Suprapubic skin (tissue), 4 donors: ENCODE data around the gene NOVA2. TPM values are rescaled to one million over a fixed set of nuclear protein-coding genes. Genes with fewer than 3 reads are reported as not detected.

Experiments used
- DNase-seq, 2 donors: peaks; one replicate each; pipeline ENCODE4 v3.0.0-alpha.2; 2019; ENCODE audit warnings: low spot score in 2 of 2
- H3K27ac ChIP-seq: fragments of 200-600 bp; sonication (generic); one replicate; pipeline ENCODE4 v1.5.1; 2019
- H3K27me3 ChIP-seq: fragments of 200-600 bp; sonication (generic); one replicate; pipeline ENCODE4 v1.5.1; 2019
- H3K36me3 ChIP-seq: fragments of 200-600 bp; sonication (generic); one replicate; pipeline ENCODE4 v1.5.1; 2019
- H3K4me1 ChIP-seq: fragments of 200-600 bp; sonication (generic); one replicate; pipeline ENCODE4 v1.5.1; 2019
- H3K4me3 ChIP-seq: fragments of 200-600 bp; sonication (generic); one replicate; pipeline ENCODE4 v1.5.1; 2019; ENCODE audit warnings: mild to moderate bottlenecking
- H3K9me3 ChIP-seq: fragments of 200-600 bp; sonication (generic); one replicate; pipeline ENCODE4 v1.5.1; 2019
- CTCF ChIP-seq, 2 donors: fragments of 200-600 bp in 1 of 2; fragments of 450-650 bp in 1 of 2; sonication (generic) in 1 of 2; IDR thresholded peaks; one replicate each; pipeline ENCODE4 v1.5.1; 2016 to 2019; ENCODE audit warnings: antibody characterized with exemption in 2 of 2, mild to moderate bottlenecking in 1 of 2, moderate library complexity in 1 of 2
- POLR2A ChIP-seq, 2 donors: fragments of 450-650 bp; IDR thresholded peaks; one replicate each; pipeline ENCODE4 v1.6.1; 2017; ENCODE audit warnings: antibody characterized with exemption in 2 of 2, mild to moderate bottlenecking in 2 of 2, moderate library complexity in 2 of 2
- POLR2AphosphoS5 ChIP-seq, 3 donors: sonication (generic); formaldehyde crosslinking; IDR thresholded peaks; one replicate each; pipeline ENCODE4 v1.6.1; 2017; ENCODE audit warnings: antibody characterized with exemption in 3 of 3
- WGBS: methylation state at CpG from one replicate; pipeline ENCODE4 v1.1.5; 2018; 5-methylcytosine and 5-hydroxymethylcytosine counted together
- total RNA-seq, 4 donors: library from RNA; depleted of rRNA; stranded (reverse); fragments of >200 nt; gene quantifications; one replicate each; pipeline ENCODE4 v1.1.0, GENCODE V29; 2016

Gene NOVA2
- total RNA-seq, 4 donors from 2014 or later: 0.21 to 0.97 (median 0.55) TPM

DNA sequence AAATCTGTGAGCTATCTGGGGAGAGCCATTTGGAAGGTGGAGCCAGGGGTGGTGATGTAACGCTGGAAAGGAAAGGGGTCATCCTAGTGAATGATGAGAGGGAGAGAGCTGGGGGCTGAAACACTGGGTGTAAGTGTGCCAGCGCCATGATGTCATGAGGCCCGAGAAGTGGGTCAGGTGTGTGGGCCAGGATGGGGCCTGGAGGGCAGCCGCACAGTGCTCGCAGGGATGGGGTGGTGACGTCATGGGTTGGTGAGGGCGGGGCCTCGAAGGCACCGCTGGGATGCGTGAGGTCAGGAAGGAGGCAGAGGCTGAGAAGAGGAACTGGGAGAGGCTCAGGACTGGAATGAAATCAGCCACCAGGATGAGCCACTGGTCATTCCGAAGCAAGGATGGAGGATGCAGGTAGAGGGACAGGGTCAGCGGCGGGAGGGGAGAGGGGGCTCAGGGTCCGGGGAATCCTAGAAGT is 26.0 kb upstream of the NOVA2 start:
- Histone ChIP-seq H3K27me3 (no peaks in the 10 kb centered on the region), H3K4me1 (peaks cover 29% of the 10 kb centered on the region), H3K9me3 (no peaks in the 10 kb centered on the region), H3K27ac (no peak overlapping the region), H3K4me3 (no peak overlapping the region), H3K36me3 (peaks cover 12% of the 10 kb centered on the region)
- DNase-seq: no peak
- TF ChIP-seq CTCF (IDR thresholded peaks at IDR 0.05): no peak
- no peak for TF ChIP-seq POLR2AphosphoS5 (IDR thresholded peaks at IDR 0.05)
- WGBS: 15% methylated on average over 14 of the region's 14 CpGs

- Histone ChIP-seq H3K9me3 (no peaks in the 10 kb centered on the region), H3K4me3 (no peak overlapping the region), H3K4me1 (peaks cover 34% of the 10 kb centered on the region), H3K27me3 (no peaks in the 10 kb centered on the region), H3K27ac (no peak overlapping the region), H3K36me3 (peaks cover 6% of the 10 kb centered on the region)
- DNase-seq: no peak
- WGBS: 93% methylated on average over 4 of the region's 4 CpGs
- no peak for TF ChIP-seq CTCF (IDR thresholded peaks at IDR 0.05)
Measured at GRCh38 chr19:45998834-45999233, 25.2 kb upstream of the NOVA2 start.

DNA sequence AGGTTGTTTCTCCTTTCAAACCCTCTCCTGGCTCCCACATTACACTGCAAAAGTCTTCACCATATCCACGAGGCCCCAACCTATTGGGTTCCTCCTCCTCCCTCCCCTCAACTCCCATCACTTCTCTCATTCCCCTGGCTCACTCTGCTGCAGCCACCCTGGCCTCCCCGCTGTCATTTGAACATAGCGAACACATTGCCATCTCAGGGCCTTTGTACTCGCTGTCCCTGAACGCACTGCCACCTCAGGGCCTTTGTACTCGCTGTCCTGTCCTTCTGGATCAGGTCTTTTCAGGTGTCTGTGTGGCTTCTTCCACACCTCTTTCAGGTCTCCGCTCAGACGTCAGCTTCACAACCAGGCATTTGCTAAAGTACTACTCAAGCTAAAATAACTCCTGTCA is 23.3 kb upstream of the NOVA2 start:
- no peak for DNase-seq
- Histone ChIP-seq H3K36me3 (no peaks in the 10 kb centered on the region), H3K9me3 (no peaks in the 10 kb centered on the region), H3K4me3 (no peak overlapping the region), H3K27ac (no peak overlapping the region), H3K4me1 (peaks cover 34% of the 10 kb centered on the region), H3K27me3 (no peaks in the 10 kb centered on the region)
- TF ChIP-seq POLR2AphosphoS5 (IDR thresholded peaks at IDR 0.05): no peak
- no peak for TF ChIP-seq CTCF (IDR thresholded peaks at IDR 0.05)
- 82% methylated on average over 8 of the region's 8 CpGs for WGBS

DNA sequence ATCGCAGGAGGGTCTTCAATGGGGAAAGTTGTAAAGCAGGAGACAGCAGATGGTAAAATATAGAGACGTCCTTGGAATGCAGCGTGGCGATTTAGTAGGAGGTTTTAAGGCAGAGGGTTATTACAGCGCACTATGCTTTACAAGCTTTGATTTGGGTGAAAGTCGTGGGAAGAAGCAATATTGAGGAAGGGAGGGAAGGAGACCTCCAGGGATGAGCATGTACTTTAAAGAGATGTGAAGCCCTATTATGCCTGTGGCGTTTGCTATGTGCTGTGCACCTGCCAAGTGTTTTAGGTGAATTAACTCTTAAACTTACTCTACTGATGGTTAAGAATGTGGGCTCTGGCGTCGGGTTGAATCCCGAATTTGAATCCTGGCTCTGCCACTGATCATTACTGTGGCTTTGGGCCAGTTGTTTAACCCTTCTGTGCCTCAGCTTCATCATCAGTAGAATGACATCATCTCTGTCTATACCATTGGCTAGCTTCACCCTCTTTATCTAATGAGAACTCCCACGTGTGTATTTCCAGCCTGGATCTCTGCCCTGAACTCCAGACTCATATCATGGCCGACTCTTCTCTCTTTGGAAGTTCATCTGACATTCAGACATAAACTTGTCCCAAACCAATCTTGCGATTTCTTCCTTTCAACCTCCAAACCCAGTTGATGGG is 22.2 kb upstream of the NOVA2 start:
- Histone ChIP-seq H3K4me3 (peak overlapping the region; percentile 62), H3K36me3 (no peaks in the 10 kb centered on the region), H3K9me3 (no peaks in the 10 kb centered on the region), H3K27me3 (no peaks in the 10 kb centered on the region), H3K4me1 (peaks cover 31% of the 10 kb centered on the region), H3K27ac (no peak overlapping the region)
- 11% methylated on average over 13 of the region's 13 CpGs for WGBS
- no peak for TF ChIP-seq POLR2AphosphoS5 (IDR thresholded peaks at IDR 0.05)
- no peak for DNase-seq

DNA sequence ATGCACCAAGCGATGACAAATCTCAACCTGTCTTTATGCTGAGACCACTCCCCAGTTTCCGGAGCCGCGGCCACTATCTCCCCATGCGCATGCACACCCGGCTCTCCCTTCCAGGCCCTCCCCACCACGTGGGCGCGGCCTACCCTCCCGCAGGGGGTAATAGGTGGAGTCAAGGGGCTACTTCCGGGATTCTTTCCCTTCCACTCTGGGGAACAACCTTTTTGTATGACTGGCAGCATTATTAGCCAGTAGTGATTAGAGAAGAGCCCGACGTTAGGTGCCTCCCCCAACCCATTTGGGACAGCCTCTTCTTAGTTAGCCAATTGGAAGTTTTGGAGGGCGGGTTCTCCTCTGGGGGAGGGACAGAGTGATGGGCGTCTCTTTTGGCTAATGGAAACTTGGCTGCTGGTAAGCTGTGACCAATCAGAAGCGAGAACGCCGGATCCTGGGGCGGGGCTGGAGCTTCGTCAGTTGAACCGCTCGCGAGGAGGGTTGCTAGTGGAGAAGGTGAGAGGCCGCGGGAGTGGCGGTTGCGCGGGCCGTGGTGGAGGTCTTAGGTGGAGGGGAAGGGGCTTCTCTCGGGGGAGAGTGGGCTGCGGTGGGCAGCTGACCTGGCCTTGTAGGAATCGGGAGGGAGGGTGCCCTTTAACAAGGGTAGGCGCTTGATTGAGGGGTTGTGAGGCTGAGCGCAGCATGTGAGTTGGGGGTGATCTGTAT is 21.5 kb upstream of the NOVA2 start, which contains the start of gene CCDC61:
TSS of gene CCDC61 (plus strand) at position 470 of the 717 bp plus-strand sequence. CDS start 7,552 bp downstream, outside the sequence.
- H3K9me3 ChIP-seq: no peaks in the 10 kb centered on the region
- WGBS: under 1% methylated on average over 34 of the region's 34 CpGs
- H3K4me1 ChIP-seq: peaks cover 24% of the 10 kb centered on the region
- H3K27me3 ChIP-seq: no peaks in the 10 kb centered on the region
- no peak for TF ChIP-seq CTCF (IDR thresholded peaks at IDR 0.05)
- peak in 1 of 2 donors; percentile 37 for TF ChIP-seq POLR2A (IDR thresholded peaks at IDR 0.05)
- no peak within 1 kb of the TSS for H3K27ac ChIP-seq
- no peaks in the 10 kb centered on the region for H3K36me3 ChIP-seq
- DNase-seq: peak; percentile 98 to 99
- H3K4me3 ChIP-seq: peak within 1 kb of the TSS; percentile 62
